GM18951 (cell line): ENCODE data around the gene TYMS.

ENCODE experiments used
- POLR2A ChIP-seq: IDR thresholded peaks from 4 replicates; pipeline ENCODE4 v1.6.1; 2011; ENCODE audit warnings: mild to moderate bottlenecking; ENCODE audit not compliant: insufficient read length, insufficient read depth; ENCODE audit errors: extremely low read depth
- in situ Hi-C: fragments of 300-500 bp; cut with MboI; formaldehyde crosslinking; loops from one replicate; pipeline ENCODE4 v1.12.0; 2022; ENCODE audit warnings: low sequenced_read_pairs, mixed read lengths, inconsistent platforms; ENCODE audit not compliant: unreplicated experiment

The TYMS gene

GRCh38 chr18:715626-716025 lies 58.2 kb downstream of the TYMS start:
- TF ChIP-seq POLR2A: no peak
- in situ Hi-C loops: no loop called here

GRCh38 chr18:717003-717402 lies 59.5 kb downstream of the TYMS start:
- in situ Hi-C loops: no loop called here
- TF ChIP-seq POLR2A: no peak
